HG03139 (cell line): ENCODE measurements around the gene MPDZ.

ENCODE experiments used
- ATAC-seq: cut with Tn5 transposase; IDR thresholded peaks from one replicate; pipeline ENCODE4 v1.9.1; 2021; ENCODE audit not compliant: unreplicated experiment

MPDZ gene

GRCh38 chr9:13140843-13141592 is 138.5 kb downstream of the MPDZ start:
- no peak for ATAC-seq

DNA sequence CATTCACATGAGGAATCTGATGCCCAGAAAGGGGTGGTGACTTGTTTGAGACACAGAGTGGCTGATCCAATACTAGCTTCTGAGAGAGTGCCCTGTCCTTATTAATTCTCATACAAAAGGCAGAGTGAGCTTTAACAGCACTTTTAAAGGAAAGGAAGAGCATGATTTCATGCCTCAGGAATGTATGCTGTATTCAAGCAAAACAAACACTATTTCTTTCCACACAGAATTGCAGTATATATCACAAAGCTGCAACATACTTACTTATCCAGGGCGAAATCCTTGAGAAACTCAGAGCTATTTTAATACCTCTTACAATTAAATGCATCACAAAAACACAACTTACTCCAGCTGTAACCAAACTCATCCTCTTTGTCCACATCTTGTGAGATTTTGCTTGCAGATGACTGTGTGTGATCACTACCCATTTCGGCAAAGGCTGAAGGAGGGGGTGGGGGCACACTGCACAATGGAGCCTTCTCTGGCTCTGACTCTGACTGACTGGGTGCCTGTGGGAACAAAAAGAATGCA is 139.8 kb downstream of the MPDZ start:
- ATAC-seq: no peak

DNA sequence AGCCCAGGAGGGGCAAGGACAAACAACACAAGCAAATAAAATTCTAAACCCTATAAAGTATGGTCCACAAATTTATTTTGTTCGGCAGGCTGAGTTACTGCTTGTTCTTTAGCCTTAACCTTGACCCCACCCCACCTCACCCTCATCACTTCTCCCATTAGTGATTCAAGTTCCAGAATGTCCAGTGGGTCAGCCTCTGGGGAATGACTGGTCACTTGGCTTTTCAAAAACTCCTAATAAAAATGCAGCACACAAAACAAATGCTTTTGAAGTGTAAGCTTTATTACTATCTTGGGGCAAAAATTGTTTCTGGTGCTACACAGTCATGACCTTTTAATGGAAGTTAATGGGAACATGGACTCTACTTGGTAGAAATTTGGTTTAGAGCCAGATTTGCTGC is 142.1 kb downstream of the MPDZ start:
- no peak for ATAC-seq

GRCh38 chr9:13131991-13132390 is 147.5 kb downstream of the MPDZ start:
- ATAC-seq: no peak

GRCh38 chr9:13131416-13131815 is 148.1 kb downstream of the MPDZ start:
- ATAC-seq: no peak

DNA sequence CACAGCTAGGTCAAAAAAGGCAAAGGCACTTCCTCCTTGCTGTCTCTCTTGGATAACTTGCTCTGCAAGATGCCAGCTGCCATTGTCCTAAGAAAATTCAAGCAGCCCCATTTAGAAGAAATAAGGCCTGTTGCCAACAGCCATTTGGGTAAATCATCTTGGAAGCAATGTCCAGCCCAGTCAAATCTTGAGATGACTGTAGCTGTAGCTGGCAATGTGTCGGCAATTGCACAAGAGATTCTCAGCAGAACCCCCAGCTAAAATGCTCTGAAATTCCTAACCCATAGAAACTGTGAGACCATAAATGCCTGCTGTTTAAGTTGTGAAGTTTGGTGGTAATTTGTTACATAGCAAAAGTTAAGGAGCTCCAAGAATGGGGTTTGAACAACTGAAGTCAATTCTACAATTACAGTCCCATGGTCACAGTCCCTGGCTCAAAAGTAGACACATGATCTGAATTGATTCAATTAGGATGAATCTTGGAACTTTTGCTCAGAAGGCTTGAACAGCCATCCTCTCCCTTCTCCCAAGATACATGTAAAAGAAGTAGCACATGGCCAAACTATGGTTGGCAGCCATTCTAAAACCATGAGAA is 151.1 kb downstream of the MPDZ start:
- no peak for ATAC-seq

DNA sequence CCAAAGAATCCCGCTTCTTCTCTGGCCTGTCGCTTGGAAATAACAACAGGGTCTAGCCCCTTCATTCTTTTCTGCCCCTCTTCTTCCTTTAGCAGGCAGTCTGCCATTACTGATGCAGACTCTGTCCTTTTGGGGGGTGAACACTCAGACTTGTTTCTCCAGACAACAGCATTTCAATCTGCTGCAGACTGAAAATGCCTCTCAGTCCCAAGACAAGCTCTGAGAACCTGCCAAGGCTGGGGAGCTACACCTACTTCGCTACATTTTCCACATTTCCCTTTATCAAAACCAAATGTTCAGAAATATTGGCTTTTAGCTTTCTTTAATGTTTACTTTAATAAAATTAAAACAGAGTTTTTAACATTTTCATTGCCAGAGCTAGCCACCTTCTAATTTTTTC is 152.4 kb downstream of the MPDZ start:
- ATAC-seq: no peak

GRCh38 chr9:13125261-13125660 is 154.2 kb downstream of the MPDZ start:
- no peak for ATAC-seq

- ATAC-seq: no peak
These were observed 156.6 kb downstream of the MPDZ start for GRCh38 chr9:13122756-13123369.

DNA sequence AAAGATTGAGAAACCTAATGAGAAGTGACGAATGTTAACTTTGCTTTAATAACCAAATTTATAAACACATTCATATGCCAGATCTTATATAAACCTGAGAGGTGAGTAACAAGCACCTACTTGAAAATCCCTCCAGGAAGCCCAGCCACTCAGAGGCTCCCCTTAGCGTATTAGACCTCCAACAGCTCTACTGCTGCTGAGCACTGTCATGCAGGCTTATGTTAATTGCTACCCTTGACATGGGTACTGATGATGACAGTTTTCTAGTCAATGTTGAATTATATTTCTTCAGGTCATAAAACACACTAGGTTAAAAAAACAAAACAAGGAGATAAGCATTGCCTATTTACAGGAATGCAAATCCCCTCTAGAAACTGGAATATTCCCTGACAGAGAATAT is 161.2 kb downstream of the MPDZ start:
- no peak for ATAC-seq

GRCh38 chr9:13116292-13116691 is 163.2 kb downstream of the MPDZ start:
- ATAC-seq: no peak

DNA sequence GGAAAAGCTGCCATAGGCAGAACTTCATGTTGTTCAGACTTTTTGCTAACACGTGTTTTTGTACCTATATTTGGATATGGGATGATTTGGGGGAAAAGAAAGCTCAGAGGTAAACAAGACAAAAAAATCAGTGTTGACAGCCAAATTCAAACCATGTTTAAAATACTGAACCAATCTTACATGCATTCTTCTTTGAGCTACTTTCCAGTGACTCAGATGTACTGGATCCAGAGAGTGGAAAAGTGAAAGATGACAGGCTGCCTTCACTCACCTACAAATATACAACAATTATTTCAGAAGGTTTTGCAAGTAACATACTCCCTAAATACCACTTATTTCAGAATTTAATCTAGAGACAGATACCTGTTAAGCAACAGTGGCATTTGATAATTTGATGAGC is 165.7 kb downstream of the MPDZ start:
- no peak for ATAC-seq

GRCh38 chr9:13113216-13113615 is 166.3 kb downstream of the MPDZ start:
- no peak for ATAC-seq

- no peak for ATAC-seq
These were observed 167.7 kb downstream of the MPDZ start for GRCh38 chr9:13111778-13112177.

- no peak for ATAC-seq
These were observed 168.6 kb downstream of the MPDZ start for GRCh38 chr9:13110766-13111417.

DNA sequence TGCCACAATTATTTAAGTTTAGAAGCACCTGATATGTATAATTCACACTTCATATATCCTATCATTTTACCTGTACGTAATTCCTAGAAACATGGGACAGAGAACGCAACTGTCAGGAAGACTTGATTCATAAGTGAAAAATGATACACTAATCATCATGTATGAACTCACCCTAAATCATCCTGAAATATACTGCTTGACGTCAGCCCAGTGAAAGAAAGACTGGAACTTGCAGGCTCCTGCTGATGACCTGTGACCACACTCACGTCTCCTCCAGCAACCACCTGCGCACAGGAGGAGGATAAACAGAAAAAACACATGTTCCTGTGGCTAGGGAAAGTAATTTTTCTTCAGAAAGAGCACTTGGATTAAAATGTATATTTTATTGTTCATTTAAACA is 169.7 kb downstream of the MPDZ start:
- ATAC-seq: no peak

DNA sequence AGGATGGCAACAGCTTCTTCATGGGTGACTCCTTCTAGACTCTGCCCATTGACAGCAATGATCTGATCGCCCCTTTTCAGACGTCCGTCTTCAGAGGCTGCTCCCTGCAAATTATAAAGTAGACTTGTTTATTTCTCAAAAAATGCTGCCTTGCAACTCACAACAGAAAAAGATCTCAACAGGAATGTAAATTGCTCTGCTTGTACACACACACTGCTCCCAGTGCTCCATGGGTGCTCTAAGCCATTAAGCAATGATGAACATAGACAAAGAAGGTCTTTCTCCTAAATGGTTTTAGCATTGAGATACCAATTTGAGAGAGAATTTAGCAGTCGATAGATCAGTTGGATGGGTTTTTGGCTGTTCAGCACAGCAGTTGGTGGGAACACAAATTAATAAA is 172.5 kb downstream of the MPDZ start:
- no peak for ATAC-seq

DNA sequence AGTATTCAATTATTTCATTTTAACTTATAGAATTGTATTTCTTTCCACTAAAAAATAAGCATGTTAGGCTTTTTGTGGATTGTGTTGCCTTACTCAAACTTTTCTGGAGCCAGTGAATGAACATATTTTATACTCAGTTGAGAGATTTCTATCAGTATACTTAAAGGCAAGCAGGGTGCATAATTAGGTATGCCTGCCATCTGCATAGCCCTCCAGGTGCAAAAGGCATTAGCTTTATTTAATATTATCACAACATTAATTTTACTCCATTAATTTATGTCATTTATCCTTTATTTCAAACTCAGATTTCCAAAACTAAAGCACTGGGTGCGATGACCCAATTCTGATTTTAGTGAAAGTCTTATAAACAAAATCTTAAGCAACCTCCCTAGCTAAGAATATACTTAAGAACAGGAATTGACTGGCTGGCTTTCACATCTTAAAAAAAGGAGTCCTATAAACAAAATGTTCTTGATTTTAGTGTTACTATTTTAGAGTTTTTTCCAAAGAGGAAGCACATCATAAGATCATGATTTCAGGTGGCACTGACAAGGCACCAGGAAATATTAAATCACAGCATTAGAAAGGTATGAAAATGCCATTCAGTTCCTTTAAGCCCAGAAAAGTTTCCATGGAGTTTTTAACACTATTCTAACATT is 178.4 kb downstream of the MPDZ start:
- ATAC-seq: no peak

DNA sequence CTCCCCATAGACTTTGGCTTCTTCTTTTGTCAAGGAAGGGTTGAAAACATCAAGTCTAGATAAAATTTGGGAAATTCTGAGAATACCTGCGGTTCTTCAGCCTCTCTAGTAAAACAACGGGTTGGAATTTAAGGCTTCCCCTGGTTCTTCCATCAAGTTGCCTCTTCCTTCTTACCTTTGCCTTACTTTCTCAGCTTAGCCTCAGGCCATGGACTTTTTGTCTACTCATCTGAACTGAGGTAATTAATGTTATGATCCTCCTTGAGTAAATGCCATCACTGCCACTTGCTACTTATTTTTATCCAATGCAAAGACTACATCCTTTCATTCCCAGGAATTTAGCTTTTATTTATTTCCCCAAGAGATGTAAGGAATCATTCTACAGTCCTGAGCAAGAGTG is 184.4 kb downstream of the MPDZ start:
- ATAC-seq: no peak

GRCh38 chr9:13090628-13091027 is 188.9 kb downstream of the MPDZ start:
- ATAC-seq: no peak

DNA sequence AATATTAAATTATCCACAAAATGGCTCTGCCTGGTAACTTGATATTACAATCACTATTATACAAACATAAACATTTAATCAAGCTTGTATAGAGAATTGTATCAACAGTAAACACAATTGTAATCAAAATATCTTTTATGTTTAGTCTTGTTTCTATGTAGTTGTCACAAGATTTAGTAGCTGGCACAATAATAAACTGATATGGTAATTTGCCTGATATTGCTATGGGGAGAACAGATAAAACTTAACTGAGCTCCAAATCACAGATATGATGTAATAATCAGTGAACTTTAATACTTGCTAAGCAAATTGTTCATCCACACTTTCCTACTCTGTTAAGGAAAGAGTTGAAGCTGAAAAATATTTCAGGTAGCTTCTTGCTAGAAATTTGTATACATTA is 189.8 kb downstream of the MPDZ start:
- ATAC-seq: no peak
